D341Med (cell line): Measurements from ENCODE around the gene CHKB.

Experiments used
- DNase-seq: peaks from one replicate; pipeline ENCODE4 v3.0.0; 2012; ENCODE audit warnings: low spot score

The CHKB gene

DNA sequence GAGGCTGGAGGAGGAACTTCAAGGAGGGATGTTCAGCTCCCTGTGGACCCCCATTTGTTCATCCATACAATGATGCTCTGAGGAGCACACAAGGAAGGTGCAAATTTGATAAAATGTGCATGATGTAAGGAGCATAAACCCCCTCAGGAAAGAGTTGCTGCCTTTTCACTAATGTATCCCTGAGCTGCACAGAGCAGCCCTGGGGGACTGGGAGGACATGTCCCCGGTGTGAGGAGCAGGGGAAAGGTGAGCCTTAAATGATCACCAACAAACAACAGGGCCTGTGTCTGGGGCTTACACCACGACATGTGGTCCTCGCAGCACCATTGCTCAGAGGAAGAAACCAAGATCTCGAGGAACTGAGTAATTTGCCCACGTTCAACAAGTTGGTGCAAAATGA lies 14.4 kb upstream of the CHKB start:
- no peak for DNase-seq

DNA sequence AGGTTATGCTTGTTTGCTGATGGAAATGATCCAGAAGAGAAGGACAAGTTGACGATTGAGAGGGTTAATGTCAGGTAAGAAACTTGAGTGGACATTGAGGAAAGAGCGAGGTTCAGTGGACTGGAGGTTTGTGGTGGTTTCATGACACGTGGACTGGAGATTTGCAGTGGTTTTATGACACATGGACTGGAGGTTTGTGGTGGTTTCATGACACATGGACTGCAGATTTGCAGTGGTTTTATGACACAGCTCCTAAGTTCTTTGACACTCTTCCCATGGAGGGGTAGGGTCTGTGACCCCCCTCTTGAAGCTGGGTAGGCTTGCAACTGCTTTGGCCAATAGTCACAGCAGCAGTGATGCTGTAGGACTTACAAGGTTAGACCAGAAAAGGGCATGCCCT lies 12.5 kb upstream of the CHKB start:
- no peak for DNase-seq

DNA sequence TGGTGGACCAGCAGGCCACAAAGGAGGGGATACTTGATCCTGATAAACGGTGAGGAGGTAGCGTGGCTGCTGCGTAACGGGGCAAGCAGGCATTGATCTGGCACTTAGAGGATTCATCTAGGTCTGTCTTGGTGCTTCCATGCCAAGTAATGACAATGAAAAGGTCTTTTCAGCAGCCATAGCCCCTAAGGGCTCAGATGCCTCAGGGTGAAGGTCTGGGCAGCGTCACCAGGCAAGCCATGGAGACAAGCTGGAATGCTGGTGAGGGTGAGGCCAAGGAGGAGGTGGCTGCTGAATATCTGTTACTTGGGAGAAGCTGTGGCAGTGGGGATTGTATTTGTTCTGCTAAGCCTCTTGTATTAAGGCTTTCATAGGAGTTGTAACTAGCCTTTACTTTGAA lies 4.8 kb upstream of the CHKB start:
- DNase-seq, result no peak

DNA sequence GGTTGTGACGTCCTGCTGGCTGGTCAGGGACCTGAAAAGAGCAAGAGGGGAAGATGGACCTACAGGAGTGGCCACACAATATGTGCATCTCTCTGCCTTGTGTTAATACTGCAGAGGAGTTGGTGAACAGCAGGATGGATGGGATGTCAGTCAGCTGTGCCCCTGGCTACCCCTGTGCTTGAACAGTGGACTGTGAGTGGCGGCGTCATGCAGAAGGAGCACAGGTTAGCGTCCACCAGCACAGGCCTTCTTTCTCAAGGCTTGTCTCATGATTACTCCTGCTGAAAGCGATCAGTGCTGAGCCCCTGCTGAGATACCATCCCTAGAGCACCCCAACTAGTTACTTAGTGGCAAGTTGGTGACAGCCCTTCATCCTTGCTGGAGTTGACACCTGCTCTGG lies 3.8 kb upstream of the CHKB start:
- no peak for DNase-seq

DNA sequence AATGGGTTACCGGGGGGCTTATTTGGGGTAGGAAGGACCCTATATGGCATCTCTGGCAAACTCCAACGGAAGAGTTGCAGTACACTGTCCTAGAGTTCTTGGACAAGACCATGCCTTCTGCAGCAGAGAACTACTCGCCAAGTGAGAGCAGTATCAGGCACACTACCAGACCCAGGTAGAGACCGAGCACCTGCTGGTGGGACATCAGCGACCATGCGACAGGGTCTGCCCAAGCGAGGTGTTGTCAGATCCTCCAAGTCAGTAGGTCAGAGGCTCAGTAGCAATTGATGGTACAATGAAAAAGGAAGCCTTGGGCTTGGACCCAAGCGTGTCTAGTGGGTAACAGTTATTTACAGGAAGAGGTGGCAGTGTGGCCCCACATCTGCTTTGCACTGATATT lies 3.1 kb upstream of the CHKB start:
- DNase-seq, result no peak

DNA sequence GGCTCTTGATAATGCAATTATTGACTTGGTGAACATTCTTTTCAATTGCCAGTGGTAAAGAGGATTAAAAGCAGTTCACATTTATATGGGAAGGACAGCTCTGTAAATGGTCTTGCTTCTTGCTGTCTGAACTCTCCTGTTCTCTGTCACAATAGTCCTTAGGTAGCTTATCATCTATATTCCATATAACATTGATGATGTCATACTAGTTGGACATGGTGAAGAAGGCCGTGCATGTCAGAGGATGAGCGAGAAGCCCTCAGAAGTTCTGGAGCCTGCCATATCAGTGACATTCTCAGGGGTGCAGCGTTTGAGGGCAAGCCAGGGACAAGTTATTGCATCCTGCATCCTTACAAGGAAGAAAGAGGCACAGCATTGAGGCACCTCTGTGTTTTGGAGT lies 2.6 kb upstream of the CHKB start:
- DNase-seq, result no peak

DNA sequence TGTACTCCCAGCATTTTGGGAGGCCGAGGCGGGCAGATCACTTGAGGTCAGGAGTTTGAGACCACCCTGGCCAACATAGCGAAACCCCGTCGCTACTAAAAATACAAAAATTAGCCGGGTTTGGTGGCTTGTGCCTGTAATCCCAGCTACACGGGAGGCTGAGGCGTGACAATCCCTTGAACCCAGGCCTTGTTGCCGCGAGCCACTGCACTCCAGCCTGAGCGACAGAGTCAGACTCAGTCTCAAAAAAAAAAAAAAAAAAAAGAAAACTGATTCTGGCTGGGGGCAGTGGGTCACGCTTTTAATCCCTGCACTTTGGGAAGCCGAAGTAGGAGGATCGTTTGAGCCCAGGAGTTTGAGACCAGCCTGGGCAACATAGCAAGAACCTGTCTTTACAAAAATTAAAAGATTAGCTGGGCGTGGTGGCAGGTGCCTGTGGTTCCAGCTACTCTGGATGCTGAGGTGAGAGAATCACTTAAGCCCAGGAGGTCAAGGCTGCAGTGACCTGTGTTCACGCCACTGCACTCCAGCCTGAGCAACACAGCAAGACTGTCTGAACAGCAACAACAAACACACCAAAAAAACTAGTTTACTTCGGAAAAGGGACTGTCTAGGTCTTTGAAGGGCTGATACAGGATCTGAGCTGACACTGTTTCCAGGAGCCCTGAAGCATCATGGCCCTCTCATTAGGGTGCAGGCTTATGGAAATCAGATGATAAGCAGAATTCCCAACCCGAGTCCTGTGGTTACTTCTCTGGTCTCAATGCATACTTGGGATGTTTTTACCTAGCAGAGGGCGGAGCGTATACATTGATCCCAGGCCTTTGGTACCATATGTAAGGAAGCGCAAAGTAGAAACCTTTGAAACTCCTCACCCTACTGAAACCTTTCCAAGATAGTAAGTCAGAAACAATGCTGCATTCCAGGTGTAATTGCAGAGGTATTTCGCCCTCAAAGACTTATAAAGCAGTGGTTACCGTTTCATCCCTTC lies 1.8 kb upstream of the CHKB start:
- DNase-seq, result no peak

DNA sequence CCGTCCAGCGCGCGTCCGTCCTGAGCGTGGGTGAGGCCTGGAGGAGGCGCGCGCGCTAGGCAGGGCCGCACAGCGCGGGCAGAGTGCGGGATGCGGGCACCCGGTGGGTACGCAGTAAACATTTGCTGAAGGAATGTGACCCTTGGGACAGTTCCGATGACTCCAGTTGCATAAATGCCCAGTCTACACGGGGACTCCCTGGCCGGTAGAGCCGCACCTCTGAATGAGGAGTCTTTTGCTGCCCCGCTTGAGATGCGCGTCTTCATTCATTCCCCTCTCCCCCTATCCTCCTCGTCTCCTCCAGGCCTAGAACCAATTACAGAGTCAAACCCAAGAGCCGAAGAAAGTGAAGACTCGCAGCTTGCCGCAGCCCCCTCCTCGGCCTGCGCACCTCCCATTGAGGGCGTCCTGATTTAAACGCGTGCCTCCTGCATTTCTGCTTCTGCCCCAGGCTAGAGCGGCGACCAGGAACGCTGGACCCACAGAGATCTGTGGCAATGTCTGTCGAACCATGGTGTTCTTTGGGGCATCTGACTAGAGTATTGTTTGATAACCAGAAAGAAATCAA lies 729 bp upstream of the CHKB start:
- no peak for DNase-seq

DNA sequence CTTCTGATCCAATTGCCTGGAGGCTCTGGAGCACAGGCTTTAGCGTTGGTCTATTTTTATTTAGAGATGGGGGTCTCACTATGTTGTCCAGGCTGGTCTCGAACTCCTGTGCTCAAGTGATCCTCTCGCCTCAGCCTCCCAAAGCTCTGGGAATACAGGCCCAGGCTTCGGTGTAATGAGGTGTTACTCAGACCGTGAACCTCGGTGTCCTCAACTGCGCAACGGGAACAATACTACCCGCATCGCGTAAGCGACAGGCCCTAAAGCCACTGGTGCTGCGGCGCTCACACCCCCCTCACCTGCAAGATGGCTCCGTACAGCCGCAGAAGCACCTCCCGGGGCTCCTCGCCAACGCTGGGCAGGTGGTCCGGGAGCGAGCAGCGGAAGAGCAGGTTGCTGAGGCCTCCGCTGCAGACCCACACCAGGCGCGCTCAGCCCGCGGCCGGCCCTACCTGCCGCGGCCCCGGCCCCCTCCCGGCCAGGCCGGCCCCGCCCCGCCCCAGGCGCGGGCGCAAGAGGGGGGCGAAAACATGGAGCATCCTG lies 628 bp downstream of the CHKB start:
- DNase-seq, result no peak

DNA sequence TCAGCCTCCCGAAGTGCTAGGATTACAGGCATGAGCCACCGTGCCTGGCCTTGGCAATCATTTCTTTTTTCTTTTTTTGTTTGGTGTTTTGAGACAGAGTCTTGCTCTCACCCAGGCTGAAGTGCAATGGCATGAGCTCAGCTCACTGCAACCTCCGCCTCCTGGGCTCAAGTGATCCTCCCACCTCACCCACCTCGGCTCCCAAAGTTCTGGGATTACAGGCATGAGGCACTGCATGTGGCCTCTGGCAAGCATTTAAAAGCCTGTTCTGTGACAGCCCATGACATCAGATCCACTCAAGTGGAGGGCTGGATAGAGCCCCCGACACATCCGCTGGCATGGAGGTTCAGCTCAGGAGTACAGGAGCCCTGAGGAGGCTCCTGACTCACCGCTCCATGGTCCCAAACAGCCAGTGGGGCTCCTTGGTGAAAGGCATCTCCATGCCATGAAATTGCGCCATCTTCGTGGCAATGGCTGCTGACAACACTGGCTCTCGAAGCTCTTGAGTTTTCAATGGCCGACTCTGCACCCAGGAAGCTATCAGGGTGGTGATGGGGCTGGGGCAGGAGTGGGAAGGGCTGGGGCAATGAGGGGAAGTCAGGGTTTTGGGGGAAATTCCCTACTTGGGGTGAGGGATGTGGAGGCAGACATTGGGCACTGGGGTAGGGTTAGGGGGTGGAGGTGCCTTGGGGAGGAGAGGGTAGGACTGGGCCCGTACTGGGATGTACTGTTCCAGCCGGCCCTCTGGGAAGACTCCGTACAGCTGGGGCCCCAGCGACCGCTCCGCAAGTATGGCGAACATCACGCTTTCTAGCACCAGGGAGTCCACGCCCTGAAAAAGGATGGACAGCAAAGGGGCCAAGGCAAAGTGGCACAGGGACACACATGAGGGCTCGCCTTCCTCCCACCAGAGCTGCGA lies 1.4 kb downstream of the CHKB start:
- DNase-seq, result no peak

DNA sequence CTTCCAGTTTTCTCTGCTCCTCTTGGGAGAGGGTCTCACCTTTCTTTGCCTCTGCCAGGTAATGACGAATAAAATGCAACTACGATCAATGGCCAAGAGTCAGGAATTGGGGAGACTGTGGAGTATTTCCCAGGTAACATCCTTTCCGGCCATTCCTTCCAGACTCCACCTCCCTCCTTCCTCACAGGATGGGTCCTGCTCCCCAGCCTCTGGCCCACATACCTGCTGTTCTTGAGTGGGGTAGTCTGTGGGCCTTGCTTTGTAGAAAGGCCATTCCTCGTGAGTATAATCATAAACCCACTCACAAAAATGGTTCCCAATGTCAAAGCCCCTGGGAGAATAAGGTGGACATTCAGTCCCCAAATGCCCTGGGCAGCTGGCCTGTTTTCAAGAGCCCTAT lies 2.9 kb downstream of the CHKB start:
- no peak for DNase-seq

DNA sequence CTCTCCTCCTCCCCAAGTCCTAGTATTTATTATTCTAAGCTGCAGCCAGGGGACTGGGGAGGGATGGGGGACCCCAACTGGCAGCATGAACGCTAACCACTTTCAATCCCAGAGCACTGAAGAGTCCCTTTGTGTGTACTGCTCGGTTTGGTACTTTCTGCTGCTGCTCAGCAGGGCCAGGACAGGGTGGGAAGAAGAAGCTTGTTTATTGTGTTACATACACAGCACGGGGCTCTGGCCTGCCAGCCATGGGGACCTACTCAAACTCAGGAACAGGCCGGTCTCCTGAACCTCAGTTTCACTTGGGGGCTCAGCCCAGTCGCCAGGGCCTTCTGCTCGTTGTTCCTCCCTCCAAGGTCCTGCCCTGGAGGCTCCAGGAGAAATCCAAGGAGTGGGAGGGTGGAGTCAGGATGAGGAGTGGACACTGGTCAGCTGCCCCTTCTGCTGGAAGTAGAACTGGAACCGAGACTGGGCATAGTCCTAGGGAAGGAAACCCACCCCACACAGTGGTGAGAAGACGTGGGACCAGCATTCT lies 3.8 kb downstream of the CHKB start:
- DNase-seq, result no peak

DNA sequence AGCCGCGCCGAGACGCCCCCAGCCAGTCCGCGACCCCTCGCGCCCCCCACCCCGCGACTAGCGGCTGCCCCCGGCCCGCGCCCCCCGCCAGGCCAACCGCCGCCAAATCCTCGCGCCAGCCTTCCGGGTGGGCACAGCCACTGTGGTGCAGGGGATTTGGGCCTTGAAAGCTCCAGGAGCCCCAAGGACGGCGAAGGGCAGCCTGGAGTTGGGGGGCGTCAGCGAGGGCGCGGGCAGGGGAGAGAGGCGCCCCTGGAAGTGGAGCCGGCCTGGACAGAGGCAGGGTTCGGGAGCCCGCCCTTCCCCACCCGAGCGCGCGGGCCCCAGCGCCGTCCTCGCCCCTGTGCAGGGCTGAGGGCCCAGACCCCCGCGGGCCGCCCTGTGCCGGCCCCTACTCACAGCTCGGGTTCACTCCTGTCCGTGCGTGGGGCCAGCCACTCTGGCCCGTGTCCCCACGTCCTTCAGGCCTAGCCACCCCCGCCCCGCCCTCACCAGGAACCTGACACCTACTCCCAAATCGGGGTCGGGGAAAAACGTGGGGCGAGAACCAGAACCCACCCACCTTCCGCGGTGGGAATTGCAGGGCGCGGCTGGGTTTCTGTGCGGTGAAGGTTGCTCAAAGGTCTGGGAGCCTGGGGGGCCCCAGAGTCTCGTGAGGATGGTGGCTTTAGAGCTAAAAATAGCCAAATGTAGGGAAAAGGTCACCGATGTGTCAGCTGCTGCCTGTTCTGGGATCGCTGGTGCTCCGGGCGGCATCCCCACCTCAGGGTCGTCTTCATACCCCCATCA lies 4.5 kb downstream of the CHKB start, which contains the start of gene CPT1B:
TSS of gene CPT1B (minus strand) at position 441 of the 789 bp plus-strand sequence. CDS start 512 bp downstream, outside the sequence.
- peak; percentile 27 for DNase-seq

DNA sequence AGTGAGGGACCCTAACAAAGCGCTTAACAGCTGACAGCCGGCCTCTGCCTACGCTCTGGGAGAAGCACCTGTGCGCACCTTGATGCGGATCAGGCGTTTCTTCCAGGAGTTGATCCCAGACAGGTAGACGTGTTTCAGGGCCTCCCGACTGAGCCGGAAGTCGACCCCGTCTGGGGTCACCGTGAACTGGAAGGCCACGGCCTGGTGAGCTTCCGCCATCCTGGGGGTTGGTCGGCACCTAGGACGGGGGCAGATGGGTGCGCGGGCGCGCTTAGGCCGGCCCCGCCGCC lies 5.0 kb downstream of the CHKB start:
- DNase-seq, result peak; percentile 28

DNA sequence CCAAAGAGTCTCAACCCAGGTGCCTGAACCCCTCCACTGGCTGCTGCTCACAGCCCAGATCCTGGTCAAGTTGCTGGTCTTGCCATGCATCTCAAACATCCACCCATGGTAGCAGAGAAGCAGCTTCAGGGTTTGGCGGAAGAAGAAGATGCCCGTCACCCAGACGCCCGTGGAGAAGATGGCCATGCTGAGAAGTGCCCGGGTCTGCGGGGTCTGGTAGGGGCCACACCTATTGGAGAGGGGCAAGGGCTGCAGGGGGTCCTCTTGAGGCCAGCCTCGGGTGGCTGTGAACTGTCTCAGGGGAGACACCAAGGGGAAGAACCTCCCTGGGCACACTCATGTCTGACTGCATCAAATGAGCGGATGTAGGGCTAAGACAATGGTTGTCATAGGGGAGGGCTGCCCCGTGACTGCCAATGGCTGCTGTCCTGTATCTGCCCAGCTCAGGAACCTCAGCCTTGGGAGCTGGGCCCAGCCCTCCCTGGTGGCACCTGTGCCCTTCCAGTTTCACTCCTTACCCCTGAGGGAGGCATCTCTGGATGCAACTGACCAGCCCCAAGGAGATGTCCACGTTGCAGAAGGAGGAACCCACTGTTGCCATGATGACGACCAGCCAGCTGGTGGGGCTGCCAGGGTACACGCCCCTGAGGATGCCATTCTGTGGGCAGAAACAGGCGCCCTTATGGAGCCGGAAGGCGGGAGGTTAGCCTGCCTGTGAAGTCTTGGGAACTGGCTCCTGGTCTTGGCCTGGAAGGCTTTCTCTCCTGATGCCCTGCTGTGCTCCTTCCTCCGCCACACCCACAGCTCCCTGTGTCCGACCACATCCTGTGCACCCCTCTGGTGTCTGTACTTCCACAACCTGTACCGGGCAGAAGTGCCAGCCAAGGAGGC lies 5.6 kb downstream of the CHKB start:
- peak; percentile 26 for DNase-seq

DNA sequence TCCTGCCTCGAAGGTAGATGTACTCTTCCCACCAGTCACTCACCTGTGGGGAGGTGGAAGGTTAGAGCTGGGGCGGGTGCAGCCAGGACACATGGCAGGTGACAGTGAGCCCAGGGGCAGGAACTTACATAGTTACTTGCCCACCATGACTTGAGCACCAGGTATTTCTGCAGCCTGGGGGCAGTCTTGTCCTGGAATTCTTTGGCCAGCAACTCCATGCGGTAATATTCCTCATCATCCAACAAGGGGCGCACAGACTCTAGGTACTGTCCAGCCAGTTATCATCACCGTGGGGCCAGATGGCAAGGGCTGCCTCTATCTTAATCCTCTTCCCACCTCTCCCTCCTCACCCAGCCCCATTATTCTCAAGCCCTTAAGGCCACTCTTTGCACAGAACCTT lies 6.6 kb downstream of the CHKB start:
- DNase-seq, result peak; percentile 84

DNA sequence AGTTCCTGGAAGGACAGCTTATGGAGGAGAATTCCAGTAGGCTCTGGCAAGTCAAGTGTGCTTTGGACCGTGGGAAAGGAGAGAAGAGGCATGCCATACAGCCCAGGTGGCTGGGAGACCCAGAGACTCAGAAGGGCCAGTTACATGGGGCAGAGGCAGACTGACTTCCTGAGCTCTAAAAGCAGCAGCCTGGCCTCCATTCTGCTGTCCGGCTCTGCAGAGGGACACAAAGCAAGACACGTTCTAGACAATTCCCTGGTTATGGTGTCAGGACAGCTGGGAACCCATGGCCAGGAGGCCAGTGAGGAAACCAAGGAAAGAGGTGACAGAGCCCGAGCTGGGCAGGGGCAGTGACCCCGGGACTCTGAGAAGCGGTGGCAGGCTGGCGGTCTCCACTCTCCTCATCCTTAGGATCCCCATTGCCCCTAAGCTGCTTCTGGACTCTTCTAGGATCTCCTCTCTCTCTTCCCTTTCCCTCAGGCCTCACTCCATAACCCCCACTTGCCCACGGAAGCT lies 7.2 kb downstream of the CHKB start:
- no peak for DNase-seq

DNA sequence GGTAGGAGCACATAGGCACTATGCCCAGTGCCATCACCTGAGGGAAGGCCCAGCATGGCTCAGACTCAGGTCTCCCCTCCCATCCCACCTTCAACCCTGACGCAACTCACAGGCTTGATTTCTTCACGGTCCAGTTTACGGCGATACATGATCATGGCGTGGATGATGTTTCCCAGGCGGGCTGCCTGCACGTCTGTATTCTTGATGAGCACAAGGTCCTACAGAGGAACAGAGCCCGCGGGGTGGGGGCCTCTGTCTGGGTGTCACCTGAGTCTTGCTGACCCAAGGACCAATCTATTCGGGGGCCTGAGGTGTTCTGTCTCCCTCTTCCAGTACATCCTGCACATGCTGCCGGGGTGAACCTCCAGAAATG lies 8.3 kb downstream of the CHKB start:
- DNase-seq, result no peak

DNA sequence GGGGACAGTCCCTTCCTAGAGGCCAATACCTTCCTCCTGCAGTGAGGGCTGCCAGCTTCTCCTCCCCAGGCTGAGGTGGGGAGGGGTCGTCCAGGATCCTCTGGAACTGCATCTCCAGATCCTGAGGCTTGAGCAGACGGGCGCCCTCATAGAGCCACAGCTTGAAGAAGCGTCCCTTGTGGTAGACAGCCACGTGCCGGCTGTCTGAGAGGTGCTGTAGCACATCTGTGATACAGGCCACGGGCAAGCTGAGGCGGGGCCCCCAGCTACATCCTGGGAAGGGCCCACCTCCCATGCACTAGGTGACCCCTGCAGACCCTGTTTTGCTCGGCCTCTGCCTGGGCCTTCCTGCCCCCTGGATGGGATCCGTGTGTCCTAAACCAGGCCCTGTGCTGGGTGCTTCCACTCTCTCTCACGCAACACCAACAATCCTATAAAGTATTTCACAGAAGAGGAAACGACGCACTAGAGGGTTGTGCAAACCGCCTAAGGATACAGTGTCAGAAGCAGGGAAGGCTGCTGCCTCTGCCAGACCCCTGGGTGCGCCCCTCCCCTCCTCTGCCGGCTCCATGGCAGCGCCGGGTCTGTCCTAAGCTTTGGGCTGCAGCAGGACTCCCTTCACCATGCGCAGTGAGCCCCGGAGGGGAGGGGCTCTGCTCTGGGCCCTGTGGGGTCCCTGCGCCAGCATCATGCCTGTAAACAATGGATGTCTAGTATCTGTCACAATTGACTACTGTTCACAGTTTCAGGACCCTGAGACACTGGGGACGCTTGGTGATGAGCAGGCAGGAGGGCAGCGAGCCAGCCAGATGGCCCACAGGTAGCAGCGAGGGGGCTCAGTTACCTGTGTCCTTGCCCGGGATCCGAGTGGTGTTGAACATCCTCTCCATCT lies 8.9 kb downstream of the CHKB start:
- no peak for DNase-seq
